Glutamatergic neuron (in vitro differentiated cells): ENCODE data around the gene ITPRID2. TPM values are rescaled to one million over a fixed set of nuclear protein-coding genes. Genes with fewer than 3 reads are reported as not detected.

ENCODE experiments used
- DNase-seq: peaks from one replicate; pipeline ENCODE4 v3.0.0; 2022
- H3K27ac Mint-ChIP-seq: one replicate; pipeline ENCODE4 v1.8.0; 2020; ENCODE audit warnings: mild to moderate bottlenecking, mixed read lengths, inconsistent platforms; ENCODE audit not compliant: unreplicated experiment
- H3K27me3 Mint-ChIP-seq: one replicate; pipeline ENCODE4 v1.8.0; 2020; ENCODE audit warnings: mild to moderate bottlenecking, moderate library complexity, mixed read lengths, inconsistent platforms; ENCODE audit not compliant: unreplicated experiment
- H3K36me3 Mint-ChIP-seq: one replicate; pipeline ENCODE4 v1.8.0; 2020; ENCODE audit warnings: mild to moderate bottlenecking, mixed read lengths, inconsistent platforms; ENCODE audit not compliant: unreplicated experiment
- H3K4me1 Mint-ChIP-seq: one replicate; pipeline ENCODE4 v1.8.0; 2020; ENCODE audit warnings: mild to moderate bottlenecking, low read depth, mixed read lengths, inconsistent platforms; ENCODE audit not compliant: unreplicated experiment
- H3K4me3 Mint-ChIP-seq: one replicate; pipeline ENCODE4 v1.8.0; 2020; ENCODE audit warnings: mild to moderate bottlenecking, mixed read lengths, inconsistent platforms; ENCODE audit not compliant: unreplicated experiment
- H3K9me3 Mint-ChIP-seq: one replicate; pipeline ENCODE4 v1.8.0; 2020; ENCODE audit warnings: mild to moderate bottlenecking, moderate library complexity, mixed read lengths, inconsistent platforms; ENCODE audit not compliant: unreplicated experiment
- total RNA-seq: library from RNA; stranded (reverse); fragmentation: NEBNext Ultra II Directional; extraction: Animal tissue kit (Norgen Biotek cat#: 25700); gene quantifications from one replicate; pipeline ENCODE4 v1.2.1, GENCODE V29; 2021; ENCODE audit not compliant: unreplicated experiment
- TF ChIP-seq, protein P1 (sequence below): fragments of 200-600 bp; sonication (generic); IDR thresholded peaks from one replicate; pipeline ENCODE4 v1.5.0; 2021; ENCODE audit not compliant: partially characterized antibody, unreplicated experiment

ITPRID2 gene
- total RNA-seq, 1 donor from 2014 or later: 32.8 TPM

DNA sequence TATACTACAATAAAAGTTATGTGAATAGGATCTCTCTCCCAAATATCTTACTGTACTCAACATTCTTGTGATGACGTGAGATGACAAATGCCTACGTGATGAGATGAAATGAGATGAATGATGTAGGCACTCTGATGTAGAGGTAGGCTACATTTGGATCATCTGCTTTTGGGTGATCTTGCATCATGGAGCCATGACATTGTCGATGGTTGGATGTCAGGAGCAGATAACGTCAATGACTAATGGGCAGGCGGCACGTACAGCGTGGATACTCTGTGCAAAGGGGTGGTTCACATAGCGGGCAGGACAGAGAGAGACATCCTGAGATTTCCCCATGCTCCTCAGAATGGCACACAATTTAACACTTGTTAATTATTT lies 53.4 kb downstream of the ITPRID2 start:
- no peaks in the 10 kb centered on the region for H3K4me1 Mint-ChIP-seq
- H3K27ac Mint-ChIP-seq: no peak overlapping the region
- DNase-seq: no peak
- H3K36me3 Mint-ChIP-seq: no peaks in the 10 kb centered on the region
- H3K9me3 Mint-ChIP-seq: no peaks in the 10 kb centered on the region
- no peak overlapping the region for H3K4me3 Mint-ChIP-seq
- H3K27me3 Mint-ChIP-seq: no peaks in the 10 kb centered on the region
- TF ChIP-seq, protein P1, sequence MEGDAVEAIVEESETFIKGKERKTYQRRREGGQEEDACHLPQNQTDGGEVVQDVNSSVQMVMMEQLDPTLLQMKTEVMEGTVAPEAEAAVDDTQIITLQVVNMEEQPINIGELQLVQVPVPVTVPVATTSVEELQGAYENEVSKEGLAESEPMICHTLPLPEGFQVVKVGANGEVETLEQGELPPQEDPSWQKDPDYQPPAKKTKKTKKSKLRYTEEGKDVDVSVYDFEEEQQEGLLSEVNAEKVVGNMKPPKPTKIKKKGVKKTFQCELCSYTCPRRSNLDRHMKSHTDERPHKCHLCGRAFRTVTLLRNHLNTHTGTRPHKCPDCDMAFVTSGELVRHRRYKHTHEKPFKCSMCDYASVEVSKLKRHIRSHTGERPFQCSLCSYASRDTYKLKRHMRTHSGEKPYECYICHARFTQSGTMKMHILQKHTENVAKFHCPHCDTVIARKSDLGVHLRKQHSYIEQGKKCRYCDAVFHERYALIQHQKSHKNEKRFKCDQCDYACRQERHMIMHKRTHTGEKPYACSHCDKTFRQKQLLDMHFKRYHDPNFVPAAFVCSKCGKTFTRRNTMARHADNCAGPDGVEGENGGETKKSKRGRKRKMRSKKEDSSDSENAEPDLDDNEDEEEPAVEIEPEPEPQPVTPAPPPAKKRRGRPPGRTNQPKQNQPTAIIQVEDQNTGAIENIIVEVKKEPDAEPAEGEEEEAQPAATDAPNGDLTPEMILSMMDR: no peak

DNA sequence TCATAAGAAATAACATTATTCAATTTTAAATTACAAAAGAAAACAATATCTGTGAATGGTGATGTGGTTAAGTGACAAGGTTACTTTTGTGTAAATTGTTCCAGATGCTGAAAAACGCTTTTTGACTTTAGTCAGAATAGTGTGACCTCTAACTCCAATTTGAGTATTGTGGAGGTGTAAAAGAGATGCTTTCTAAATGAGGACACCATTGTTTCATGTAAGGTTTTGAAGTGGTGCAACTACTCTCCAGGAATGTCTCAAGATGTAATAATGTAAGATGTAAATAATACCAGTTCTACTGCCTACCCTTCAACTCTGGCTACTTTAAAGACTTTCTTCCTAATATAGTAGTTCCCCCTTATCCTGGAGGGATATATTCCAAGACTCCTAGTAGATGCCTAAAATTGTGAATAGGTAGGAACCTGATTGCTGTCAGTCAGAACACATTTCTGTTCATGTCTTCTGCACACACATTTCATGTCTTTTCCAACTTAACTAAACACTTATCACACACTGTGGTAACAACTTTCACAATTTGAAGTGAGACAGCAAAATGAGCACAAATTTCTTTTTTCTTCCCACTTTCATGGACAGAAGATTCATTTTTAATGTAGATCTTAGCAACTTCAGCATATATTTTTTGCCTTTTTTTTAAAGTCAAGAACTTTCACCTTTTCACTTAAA lies 55.1 kb downstream of the ITPRID2 start:
- TF ChIP-seq, protein P1: no peak
- Mint-ChIP-seq H3K27ac (no peak overlapping the region), H3K27me3 (no peaks in the 10 kb centered on the region), H3K4me3 (no peak overlapping the region), H3K9me3 (no peaks in the 10 kb centered on the region), H3K36me3 (no peaks in the 10 kb centered on the region), H3K4me1 (no peaks in the 10 kb centered on the region)
- no peak for DNase-seq

- no peaks in the 10 kb centered on the region for H3K27me3 Mint-ChIP-seq
- DNase-seq: no peak
- no peaks in the 10 kb centered on the region for H3K36me3 Mint-ChIP-seq
- no peak overlapping the region for H3K27ac Mint-ChIP-seq
- no peak overlapping the region for H3K4me3 Mint-ChIP-seq
- TF ChIP-seq, protein P1: no peak
- H3K9me3 Mint-ChIP-seq: no peaks in the 10 kb centered on the region
- H3K4me1 Mint-ChIP-seq: no peaks in the 10 kb centered on the region
Measured at GRCh38 chr2:181947273-181947672, 55.7 kb downstream of the ITPRID2 start.

GRCh38 chr2:181948227-181948626 lies 56.7 kb downstream of the ITPRID2 start:
- no peaks in the 10 kb centered on the region for H3K36me3 Mint-ChIP-seq
- H3K9me3 Mint-ChIP-seq: no peaks in the 10 kb centered on the region
- no peak for DNase-seq
- no peaks in the 10 kb centered on the region for H3K27me3 Mint-ChIP-seq
- no peak overlapping the region for H3K4me3 Mint-ChIP-seq
- TF ChIP-seq, protein P1: no peak
- no peaks in the 10 kb centered on the region for H3K4me1 Mint-ChIP-seq
- H3K27ac Mint-ChIP-seq: no peak overlapping the region

DNA sequence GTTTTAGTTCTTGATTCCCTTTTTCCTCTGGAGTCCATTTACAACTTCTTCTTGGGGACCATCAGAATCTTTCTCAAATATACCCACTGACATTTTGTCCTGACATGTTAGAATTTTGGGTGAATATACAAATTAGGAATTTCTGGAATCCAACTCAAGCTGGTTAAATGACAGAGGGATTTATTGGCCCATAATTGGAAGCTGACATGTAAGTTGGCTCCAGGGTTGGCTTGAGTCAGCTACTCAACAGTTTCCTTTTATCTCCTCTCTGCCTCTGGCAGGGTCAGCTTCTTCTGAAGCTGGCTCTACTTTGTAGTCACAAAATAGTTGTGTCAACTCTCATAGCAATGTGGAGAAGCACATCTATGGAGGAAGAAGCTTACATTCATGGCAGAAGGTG lies 57.5 kb downstream of the ITPRID2 start:
- Mint-ChIP-seq H3K36me3 (no peaks in the 10 kb centered on the region), H3K27ac (no peak overlapping the region), H3K4me3 (no peak overlapping the region), H3K27me3 (no peaks in the 10 kb centered on the region), H3K4me1 (no peaks in the 10 kb centered on the region), H3K9me3 (no peaks in the 10 kb centered on the region)
- no peak for DNase-seq
- TF ChIP-seq, protein P1: no peak
